DND-41 (cell line): Measurements from ENCODE around the gene PDE4A.

Experiments used
- EZH2 ChIP-seq: IDR thresholded peaks from 3 replicates; pipeline ENCODE4 v1.6.1; 2012; ENCODE audit warnings: borderline replicate concordance, low read depth, mild to moderate bottlenecking, moderate library complexity, low read length, inconsistent platforms; ENCODE audit not compliant: severe bottlenecking
- TF ChIP-seq, protein P1 (sequence below): IDR thresholded peaks from 2 replicates; pipeline ENCODE4 v1.5.1; 2012; ENCODE audit warnings: borderline replicate concordance, low read length, moderate library complexity, mild to moderate bottlenecking; ENCODE audit not compliant: poor library complexity, severe bottlenecking; ENCODE audit errors: extremely low read depth

DNA sequence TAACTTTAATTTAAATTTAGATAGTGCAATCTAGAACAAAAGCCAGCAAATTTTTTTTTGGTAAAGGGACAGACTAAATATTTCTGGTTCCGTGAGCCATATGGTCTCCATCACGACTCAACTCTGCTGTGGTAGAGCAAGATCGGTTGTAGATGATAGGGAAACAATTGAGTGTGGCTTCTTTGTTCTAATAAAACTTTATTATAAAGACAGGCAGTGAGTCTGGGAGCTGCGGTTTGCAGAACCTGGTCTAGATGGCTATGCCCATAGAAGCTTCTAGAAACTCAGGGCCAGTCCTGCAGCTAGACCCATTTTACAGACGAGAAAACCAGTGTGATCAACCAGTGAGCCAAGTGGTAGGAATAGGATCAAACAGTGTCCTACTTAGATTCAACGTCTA lies 28.2 kb upstream of the PDE4A start:
- TF ChIP-seq, protein P1, sequence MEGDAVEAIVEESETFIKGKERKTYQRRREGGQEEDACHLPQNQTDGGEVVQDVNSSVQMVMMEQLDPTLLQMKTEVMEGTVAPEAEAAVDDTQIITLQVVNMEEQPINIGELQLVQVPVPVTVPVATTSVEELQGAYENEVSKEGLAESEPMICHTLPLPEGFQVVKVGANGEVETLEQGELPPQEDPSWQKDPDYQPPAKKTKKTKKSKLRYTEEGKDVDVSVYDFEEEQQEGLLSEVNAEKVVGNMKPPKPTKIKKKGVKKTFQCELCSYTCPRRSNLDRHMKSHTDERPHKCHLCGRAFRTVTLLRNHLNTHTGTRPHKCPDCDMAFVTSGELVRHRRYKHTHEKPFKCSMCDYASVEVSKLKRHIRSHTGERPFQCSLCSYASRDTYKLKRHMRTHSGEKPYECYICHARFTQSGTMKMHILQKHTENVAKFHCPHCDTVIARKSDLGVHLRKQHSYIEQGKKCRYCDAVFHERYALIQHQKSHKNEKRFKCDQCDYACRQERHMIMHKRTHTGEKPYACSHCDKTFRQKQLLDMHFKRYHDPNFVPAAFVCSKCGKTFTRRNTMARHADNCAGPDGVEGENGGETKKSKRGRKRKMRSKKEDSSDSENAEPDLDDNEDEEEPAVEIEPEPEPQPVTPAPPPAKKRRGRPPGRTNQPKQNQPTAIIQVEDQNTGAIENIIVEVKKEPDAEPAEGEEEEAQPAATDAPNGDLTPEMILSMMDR = no peak
- TF ChIP-seq EZH2 = no peak
